VCaP (cell line): ENCODE results near the gene ADAT3.
A peak's percentile ranks its signal among the peaks of the same experiment; 100 is the strongest.

ENCODE experiments used
- H3K27ac ChIP-seq: fragments of 450-650 bp; 2 replicates; pipeline ENCODE4 v1.5.1; 2017
- CTCF ChIP-seq: fragments of 450-650 bp; conservative IDR thresholded peaks from 2 replicates; pipeline ENCODE4 v1.5.1; 2017; ENCODE audit warnings: mild to moderate bottlenecking, moderate library complexity

ADAT3 gene

DNA sequence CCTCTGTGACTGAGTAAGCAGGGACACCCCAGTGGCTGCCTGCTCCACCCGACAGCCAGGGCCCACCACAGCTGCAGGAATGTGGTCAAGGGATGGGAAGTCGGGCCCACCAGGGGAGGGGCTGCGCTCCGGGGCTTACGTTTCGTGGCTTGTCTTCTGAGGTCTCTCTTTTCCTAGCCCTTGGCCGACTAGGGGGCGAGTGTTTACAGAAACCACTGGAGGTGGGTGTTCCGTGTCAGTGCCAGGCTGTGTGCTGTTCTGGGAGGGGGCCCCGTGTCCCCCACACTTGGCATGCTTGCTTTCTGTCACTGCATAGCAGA, 4.5 kb downstream of the ADAT3 start:
- TF ChIP-seq CTCF, result no peak
- peak overlapping the region; percentile 82; the same call in 1 of the 2 replicates for H3K27ac ChIP-seq

GRCh38 chr19:1910177-1910576, 5.0 kb downstream of the ADAT3 start:
- peak overlapping the region; percentile 82; the same call in 1 of the 2 replicates for H3K27ac ChIP-seq
- no peak for TF ChIP-seq CTCF

- H3K27ac ChIP-seq, result no peak overlapping the region
- no peak for TF ChIP-seq CTCF
Observed at GRCh38 chr19:1911098-1911497, 5.9 kb downstream of the ADAT3 start.

DNA sequence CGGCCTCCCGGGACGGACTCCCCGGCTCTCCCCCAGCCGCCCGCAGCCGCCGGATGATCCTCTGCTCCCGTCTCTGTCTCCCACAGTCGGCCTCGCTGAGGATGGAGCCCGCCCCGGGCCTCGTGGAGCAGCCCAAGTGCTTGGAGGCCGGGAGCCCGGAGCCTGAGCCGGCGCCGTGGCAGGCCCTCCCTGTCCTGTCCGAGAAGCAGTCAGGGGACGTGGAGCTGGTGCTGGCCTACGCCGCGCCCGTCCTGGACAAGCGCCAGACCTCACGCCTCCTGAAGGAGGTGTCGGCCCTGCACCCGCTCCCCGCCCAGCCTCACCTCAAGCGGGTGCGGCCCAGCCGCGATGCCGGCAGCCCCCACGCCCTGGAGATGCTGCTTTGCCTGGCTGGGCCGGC, 6.8 kb downstream of the ADAT3 start:
- TF ChIP-seq CTCF, result no peak
- no peak overlapping the region for H3K27ac ChIP-seq

GRCh38 chr19:1912760-1913505, 7.7 kb downstream of the ADAT3 start:
- no peak overlapping the region for H3K27ac ChIP-seq
- TF ChIP-seq CTCF, result no peak

GRCh38 chr19:1913781-1914577, 8.8 kb downstream of the ADAT3 start:
- no peak overlapping the region for H3K27ac ChIP-seq
- TF ChIP-seq CTCF, result no peak

DNA sequence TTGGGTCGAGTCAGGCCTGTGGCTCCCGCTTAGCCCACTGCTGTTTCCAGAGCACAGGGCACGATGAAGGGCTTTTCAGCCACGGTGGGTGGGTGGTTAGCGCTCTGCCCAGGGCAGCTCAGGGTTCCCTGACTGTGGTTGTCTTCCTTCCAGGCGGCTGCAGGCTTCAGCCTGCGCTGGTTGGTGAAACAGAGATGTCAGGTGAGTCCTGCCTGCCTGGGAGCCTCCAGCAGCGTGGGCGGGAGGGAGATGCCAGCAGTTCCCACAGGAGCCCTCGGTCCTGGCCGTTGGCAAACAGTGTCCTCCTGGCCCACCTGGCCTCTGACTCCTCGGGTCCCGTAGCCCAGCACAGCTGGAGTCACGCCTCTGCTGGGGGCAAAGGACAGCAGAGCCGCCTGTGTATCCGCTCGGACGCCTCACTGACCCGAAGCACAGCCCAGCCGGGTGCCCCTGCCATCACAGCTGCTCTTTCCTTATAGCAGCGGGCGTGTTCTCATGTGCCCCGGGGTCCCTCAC, 9.7 kb downstream of the ADAT3 start:
- no peak for TF ChIP-seq CTCF
- no peak overlapping the region for H3K27ac ChIP-seq
